Measurements from ENCODE around the gene TMEM45A.

- TF ChIP-seq CTCF (IDR thresholded peaks at IDR 0.05): no peak
- no peak for TF ChIP-seq POLR2A (IDR thresholded peaks at IDR 0.05)
Observed at GRCh38 chr3:100578646-100579045, 86.2 kb downstream of the TMEM45A start.

Data from heart left ventricle (tissue), 13 donors.